ENCODE measurements around the gene AVP.
"Not testable (repeated sequence)": the region's sequence is repeated elsewhere in the genome, so short reads cannot be mapped to it uniquely, and the experiment has no call there.

The AVP gene

GRCh38 chr20:3072530-3073250 is 11.8 kb downstream of the AVP start:
- Histone ChIP-seq H3K9me3 (ENCODE audit: control insufficient read depth, low read length) (no peaks in the 10 kb centered on the region), H3K36me3 (ENCODE audit: control insufficient read depth, insufficient read depth, low read length) (no peaks in the 10 kb centered on the region), H3K27me3 (replicated peaks; ENCODE audit: control insufficient read depth, insufficient read depth, low read length, poor library complexity, severe bottlenecking) (no peaks in the 10 kb centered on the region), H3K4me1 (ENCODE audit: control insufficient read depth, insufficient read depth, low read length, poor library complexity, severe bottlenecking) (peaks cover 11% of the 10 kb centered on the region), H3K4me3 (ENCODE audit: insufficient read depth, low read depth, low read length, poor library complexity, severe bottlenecking) (peak overlapping the region; percentile 73), H3K27ac (ENCODE audit: insufficient read depth, low read length, poor library complexity, severe bottlenecking) (peak overlapping the region; percentile 51)
- no peak for DNase-seq

- no peaks in the 10 kb centered on the region for H3K9me3 ChIP-seq (ENCODE audit: control insufficient read depth, low read length)
- H3K27ac ChIP-seq (ENCODE audit: insufficient read depth, low read length, poor library complexity, severe bottlenecking): peak within 1 kb of the TSS; percentile 51
- H3K27me3 ChIP-seq (replicated peaks; ENCODE audit: control insufficient read depth, insufficient read depth, low read length, poor library complexity, severe bottlenecking): no peaks in the 10 kb centered on the region
- no peaks in the 10 kb centered on the region for H3K36me3 ChIP-seq (ENCODE audit: control insufficient read depth, insufficient read depth, low read length)
- peak; percentile 46 to 61 (median 60) for DNase-seq
- peak within 1 kb of the TSS; percentile 73 for H3K4me3 ChIP-seq (ENCODE audit: insufficient read depth, low read depth, low read length, poor library complexity, severe bottlenecking)
- H3K4me1 ChIP-seq (ENCODE audit: control insufficient read depth, insufficient read depth, low read length, poor library complexity, severe bottlenecking): peaks cover 11% of the 10 kb centered on the region
Observed at GRCh38 chr20:3071610-3072529, 12.7 kb downstream of the AVP start, which contains the start of gene OXT. TSS of gene OXT (plus strand) at chr20:3071620. CDS start at chr20:3071656, 36 bp downstream.

GRCh38 chr20:3071266-3071609 is 13.3 kb downstream of the AVP start:
- DNase-seq: no peak
- Histone ChIP-seq H3K27ac (ENCODE audit: insufficient read depth, low read length, poor library complexity, severe bottlenecking) (peak overlapping the region; percentile 51), H3K36me3 (ENCODE audit: control insufficient read depth, insufficient read depth, low read length) (no peaks in the 10 kb centered on the region), H3K9me3 (ENCODE audit: control insufficient read depth, low read length) (no peaks in the 10 kb centered on the region), H3K4me3 (ENCODE audit: insufficient read depth, low read depth, low read length, poor library complexity, severe bottlenecking) (peak overlapping the region; percentile 73), H3K4me1 (ENCODE audit: control insufficient read depth, insufficient read depth, low read length, poor library complexity, severe bottlenecking) (peaks cover 11% of the 10 kb centered on the region), H3K27me3 (replicated peaks; ENCODE audit: control insufficient read depth, insufficient read depth, low read length, poor library complexity, severe bottlenecking) (no peaks in the 10 kb centered on the region)

- H3K4me3 ChIP-seq (ENCODE audit: insufficient read depth, low read depth, low read length, poor library complexity, severe bottlenecking): no peak overlapping the region
- H3K27ac ChIP-seq (ENCODE audit: insufficient read depth, low read length, poor library complexity, severe bottlenecking): no peak overlapping the region
- H3K9me3 ChIP-seq (ENCODE audit: control insufficient read depth, low read length): no peaks in the 10 kb centered on the region
- H3K27me3 ChIP-seq (replicated peaks; ENCODE audit: control insufficient read depth, insufficient read depth, low read length, poor library complexity, severe bottlenecking): no peaks in the 10 kb centered on the region
- no peak for DNase-seq
- H3K36me3 ChIP-seq (ENCODE audit: control insufficient read depth, insufficient read depth, low read length): no peaks in the 10 kb centered on the region
- peaks cover 11% of the 10 kb centered on the region for H3K4me1 ChIP-seq (ENCODE audit: control insufficient read depth, insufficient read depth, low read length, poor library complexity, severe bottlenecking)
Observed at GRCh38 chr20:3070725-3071124, 13.8 kb downstream of the AVP start.

GRCh38 chr20:3068986-3069900 is 15.3 kb downstream of the AVP start:
- Histone ChIP-seq H3K36me3 (ENCODE audit: control insufficient read depth, insufficient read depth, low read length) (no peaks in the 10 kb centered on the region), H3K4me3 (ENCODE audit: insufficient read depth, low read depth, low read length, poor library complexity, severe bottlenecking) (no peak overlapping the region), H3K9me3 (ENCODE audit: control insufficient read depth, low read length) (no peaks in the 10 kb centered on the region), H3K27ac (ENCODE audit: insufficient read depth, low read length, poor library complexity, severe bottlenecking) (no peak overlapping the region), H3K27me3 (replicated peaks; ENCODE audit: control insufficient read depth, insufficient read depth, low read length, poor library complexity, severe bottlenecking) (no peaks in the 10 kb centered on the region), H3K4me1 (ENCODE audit: control insufficient read depth, insufficient read depth, low read length, poor library complexity, severe bottlenecking) (peaks cover 11% of the 10 kb centered on the region)
- no peak for DNase-seq

- DNase-seq: no peak
Observed at GRCh38 chr20:3068075-3068474, 16.4 kb downstream of the AVP start.

GRCh38 chr20:3067139-3068014 is 17.1 kb downstream of the AVP start:
- no peak overlapping the region for H3K27ac ChIP-seq (ENCODE audit: insufficient read depth, low read length, poor library complexity, severe bottlenecking)

More at GRCh38 chr20:3068075-3068474, 16.4 kb downstream of the AVP start:
- Histone ChIP-seq H3K36me3 (ENCODE audit: control insufficient read depth, insufficient read depth, low read length) (no peaks in the 10 kb centered on the region), H3K9me3 (ENCODE audit: control insufficient read depth, low read length) (no peaks in the 10 kb centered on the region), H3K4me1 (ENCODE audit: control insufficient read depth, insufficient read depth, low read length, poor library complexity, severe bottlenecking) (peaks cover 11% of the 10 kb centered on the region), H3K27ac (ENCODE audit: insufficient read depth, low read length, poor library complexity, severe bottlenecking) (no peak overlapping the region), H3K4me3 (ENCODE audit: insufficient read depth, low read depth, low read length, poor library complexity, severe bottlenecking) (no peak overlapping the region), H3K27me3 (replicated peaks; ENCODE audit: control insufficient read depth, insufficient read depth, low read length, poor library complexity, severe bottlenecking) (no peaks in the 10 kb centered on the region)

GRCh38 chr20:3064119-3064518 is 20.4 kb downstream of the AVP start:
- not testable (repeated sequence) for H3K4me1 ChIP-seq (ENCODE audit: control insufficient read depth, insufficient read depth, low read length, poor library complexity, severe bottlenecking); DNase-seq; H3K4me3 ChIP-seq (ENCODE audit: insufficient read depth, low read depth, low read length, poor library complexity, severe bottlenecking)

More at GRCh38 chr20:3067139-3068014, 17.1 kb downstream of the AVP start:
- H3K4me1 ChIP-seq (ENCODE audit: control insufficient read depth, insufficient read depth, low read length, poor library complexity, severe bottlenecking): peaks cover 8% of the 10 kb centered on the region
- H3K36me3 ChIP-seq (ENCODE audit: control insufficient read depth, insufficient read depth, low read length): no peaks in the 10 kb centered on the region
- no peak for DNase-seq
- no peaks in the 10 kb centered on the region for H3K27me3 ChIP-seq (replicated peaks; ENCODE audit: control insufficient read depth, insufficient read depth, low read length, poor library complexity, severe bottlenecking)
- H3K4me3 ChIP-seq (ENCODE audit: insufficient read depth, low read depth, low read length, poor library complexity, severe bottlenecking): no peak overlapping the region
- no peaks in the 10 kb centered on the region for H3K9me3 ChIP-seq (ENCODE audit: control insufficient read depth, low read length)

GRCh38 chr20:3059489-3059888 is 25.0 kb downstream of the AVP start:
- Histone ChIP-seq H3K4me3 (ENCODE audit: insufficient read depth, low read depth, low read length, poor library complexity, severe bottlenecking) (no peak overlapping the region), H3K27ac (ENCODE audit: insufficient read depth, low read length, poor library complexity, severe bottlenecking) (no peak overlapping the region), H3K27me3 (replicated peaks; ENCODE audit: control insufficient read depth, insufficient read depth, low read length, poor library complexity, severe bottlenecking) (no peaks in the 10 kb centered on the region)

More at GRCh38 chr20:3064119-3064518, 20.4 kb downstream of the AVP start:
- not testable (repeated sequence) for H3K9me3 ChIP-seq (ENCODE audit: control insufficient read depth, low read length); H3K27me3 ChIP-seq (replicated peaks; ENCODE audit: control insufficient read depth, insufficient read depth, low read length, poor library complexity, severe bottlenecking); H3K36me3 ChIP-seq (ENCODE audit: control insufficient read depth, insufficient read depth, low read length); H3K27ac ChIP-seq (ENCODE audit: insufficient read depth, low read length, poor library complexity, severe bottlenecking)

More at GRCh38 chr20:3059489-3059888, 25.0 kb downstream of the AVP start:
- no peak for DNase-seq
- H3K36me3 ChIP-seq (ENCODE audit: control insufficient read depth, insufficient read depth, low read length): no peaks in the 10 kb centered on the region
- no peaks in the 10 kb centered on the region for H3K9me3 ChIP-seq (ENCODE audit: control insufficient read depth, low read length)
- H3K4me1 ChIP-seq (ENCODE audit: control insufficient read depth, insufficient read depth, low read length, poor library complexity, severe bottlenecking): no peaks in the 10 kb centered on the region

Data from effector memory CD4-positive, alpha-beta T cell (primary cell).